SU-DHL-6 (cell line): ENCODE results near the gene APCDD1.

Experiments used
- H2AFZ ChIP-seq: fragments of 200-600 bp; sonication (generic); 2 replicates; pipeline ENCODE4 v1.6.1; 2014; ENCODE audit warnings: low read depth, mild to moderate bottlenecking, moderate library complexity, mixed read lengths, antibody characterized with exemption, low read length; ENCODE audit not compliant: severe bottlenecking
- H3F3A ChIP-seq: fragments of 200-600 bp; shearing (Covaris generic); 2 replicates; pipeline ENCODE4 v1.6.0; 2016; ENCODE audit warnings: antibody characterized with exemption, mild to moderate bottlenecking; ENCODE audit not compliant: insufficient read depth
- H3K27ac ChIP-seq: fragments of 200-600 bp; sonication (generic); 2 replicates; pipeline ENCODE4 v1.5.1; 2016; ENCODE audit warnings: low read depth, mild to moderate bottlenecking, low read length, moderate library complexity, mixed read lengths
- H3K27me3 ChIP-seq: fragments of 200-600 bp; sonication (generic), shearing (Covaris generic); 2 replicates; pipeline ENCODE4 v1.6.0; 2014; ENCODE audit warnings: mild to moderate bottlenecking, low read length
- H3K36me3 ChIP-seq: fragments of 200-600 bp; sonication (generic); 2 replicates; pipeline ENCODE4 v1.6.1; 2014; ENCODE audit warnings: mild to moderate bottlenecking, low read length, mixed read lengths
- H3K4me2 ChIP-seq: fragments of 300-600, 200-600 bp; shearing (Covaris generic), sonication (generic); 2 replicates; pipeline ENCODE4 v1.6.0; 2014; ENCODE audit warnings: low read length, low read depth, mild to moderate bottlenecking; ENCODE audit not compliant: poor library complexity, severe bottlenecking
- H3K4me3 ChIP-seq: fragments of 200-600 bp; sonication (generic); 2 replicates; pipeline ENCODE4 v1.5.1; 2014; ENCODE audit warnings: antibody characterized with exemption, low read length, mild to moderate bottlenecking, mixed read lengths; ENCODE audit not compliant: insufficient read depth, poor library complexity, severe bottlenecking
- H3K79me2 ChIP-seq: fragments of 200-600 bp; sonication (generic); 2 replicates; pipeline ENCODE4 v1.6.1; 2014; ENCODE audit warnings: mild to moderate bottlenecking, low read length, moderate library complexity; ENCODE audit not compliant: insufficient read depth
- H3K9ac ChIP-seq: fragments of 200-600 bp; sonication (generic); 2 replicates; pipeline ENCODE4 v1.7.0; 2014; ENCODE audit warnings: mild to moderate bottlenecking, low read length
- H3K9me2 ChIP-seq: fragments of 200-600 bp; sonication (generic); replicated peaks from 2 replicates; pipeline ENCODE4 v1.6.1; 2014; ENCODE audit warnings: low read length; ENCODE audit not compliant: insufficient read depth
- H3K9me3 ChIP-seq: fragments of 200-600 bp; sonication (generic); 2 replicates; pipeline ENCODE4 v1.6.1; 2014; ENCODE audit warnings: low read length, mixed read lengths; ENCODE audit not compliant: insufficient read depth
- H4K20me1 ChIP-seq: fragments of 200-600 bp; sonication (generic); 2 replicates; pipeline ENCODE4 v1.6.1; 2014; ENCODE audit warnings: low read depth, mild to moderate bottlenecking, antibody characterized with exemption, low read length, moderate library complexity, mixed read lengths
- EZH2phosphoT487 ChIP-seq: fragments of 200-600 bp; sonication (generic), shearing (Covaris generic); conservative IDR thresholded peaks from 2 replicates; pipeline ENCODE4 v1.6.1; 2018; ENCODE audit warnings: mild to moderate bottlenecking, antibody characterized with exemption, low read length, moderate library complexity, mixed read lengths
- TF ChIP-seq, protein P1 (sequence below): fragments of 200-600 bp; sonication (generic); IDR thresholded peaks from one replicate; pipeline ENCODE4 v1.5.1; 2017; ENCODE audit warnings: antibody characterized with exemption, mild to moderate bottlenecking, low read length, moderate library complexity; ENCODE audit not compliant: insufficient read depth, poor library complexity, severe bottlenecking

The APCDD1 gene

DNA sequence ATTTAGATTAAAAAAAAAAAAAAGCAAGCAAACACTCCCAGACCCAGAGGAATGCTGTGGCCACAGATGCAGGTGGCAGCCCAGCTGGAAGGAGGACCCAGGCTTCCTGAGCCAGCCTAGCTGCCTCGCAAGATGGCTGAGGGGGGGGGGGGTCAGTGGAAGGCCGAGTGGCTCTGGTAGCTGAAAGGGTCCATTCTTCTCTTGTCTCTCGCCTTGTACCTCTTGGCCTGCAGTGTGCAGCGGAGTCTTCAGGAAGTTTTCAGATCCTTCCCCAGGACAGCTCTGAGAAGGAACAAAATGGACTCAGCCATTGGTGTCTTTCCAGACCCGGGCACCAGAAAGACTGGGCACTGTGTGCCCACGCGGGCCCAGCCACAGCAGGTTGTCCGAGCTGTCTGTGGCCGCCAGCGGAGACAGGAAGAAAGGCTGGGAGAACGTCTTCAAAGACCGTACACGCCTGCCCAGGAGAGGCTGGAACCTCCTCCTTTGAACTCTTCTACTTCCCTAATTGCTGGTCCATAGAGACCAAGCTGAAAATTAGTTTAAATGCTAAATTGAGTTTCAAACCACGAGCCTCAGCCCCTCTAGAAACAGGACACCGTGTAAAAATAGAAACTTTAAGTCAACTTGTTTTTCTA is 21.3 kb downstream of the APCDD1 start:
- Histone ChIP-seq H3K36me3 (no peaks in the 10 kb centered on the region), H3K79me2 (no peaks in the 10 kb centered on the region), H3K27me3 (no peaks in the 10 kb centered on the region), H3K4me3 (no peak overlapping the region), H4K20me1 (no peaks in the 10 kb centered on the region), H3K9me2 (no peaks in the 10 kb centered on the region), H2AFZ (no peak overlapping the region), H3K4me2 (no peak overlapping the region), H3F3A (no peaks in the 10 kb centered on the region), H3K27ac (no peak overlapping the region), H3K9me3 (no peaks in the 10 kb centered on the region), H3K9ac (no peak overlapping the region)
- TF ChIP-seq, protein P1, sequence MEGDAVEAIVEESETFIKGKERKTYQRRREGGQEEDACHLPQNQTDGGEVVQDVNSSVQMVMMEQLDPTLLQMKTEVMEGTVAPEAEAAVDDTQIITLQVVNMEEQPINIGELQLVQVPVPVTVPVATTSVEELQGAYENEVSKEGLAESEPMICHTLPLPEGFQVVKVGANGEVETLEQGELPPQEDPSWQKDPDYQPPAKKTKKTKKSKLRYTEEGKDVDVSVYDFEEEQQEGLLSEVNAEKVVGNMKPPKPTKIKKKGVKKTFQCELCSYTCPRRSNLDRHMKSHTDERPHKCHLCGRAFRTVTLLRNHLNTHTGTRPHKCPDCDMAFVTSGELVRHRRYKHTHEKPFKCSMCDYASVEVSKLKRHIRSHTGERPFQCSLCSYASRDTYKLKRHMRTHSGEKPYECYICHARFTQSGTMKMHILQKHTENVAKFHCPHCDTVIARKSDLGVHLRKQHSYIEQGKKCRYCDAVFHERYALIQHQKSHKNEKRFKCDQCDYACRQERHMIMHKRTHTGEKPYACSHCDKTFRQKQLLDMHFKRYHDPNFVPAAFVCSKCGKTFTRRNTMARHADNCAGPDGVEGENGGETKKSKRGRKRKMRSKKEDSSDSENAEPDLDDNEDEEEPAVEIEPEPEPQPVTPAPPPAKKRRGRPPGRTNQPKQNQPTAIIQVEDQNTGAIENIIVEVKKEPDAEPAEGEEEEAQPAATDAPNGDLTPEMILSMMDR, result no peak
- no peak for TF ChIP-seq EZH2phosphoT487

- Histone ChIP-seq H3K79me2 (no peaks in the 10 kb centered on the region), H3K27me3 (no peaks in the 10 kb centered on the region), H3K27ac (no peak overlapping the region), H3K9ac (no peak overlapping the region), H3F3A (no peaks in the 10 kb centered on the region), H3K4me3 (no peak overlapping the region), H4K20me1 (no peaks in the 10 kb centered on the region), H3K9me2 (no peaks in the 10 kb centered on the region), H2AFZ (no peak overlapping the region), H3K4me2 (no peak overlapping the region), H3K9me3 (no peaks in the 10 kb centered on the region), H3K36me3 (no peaks in the 10 kb centered on the region)
- no peak for TF ChIP-seq EZH2phosphoT487
- TF ChIP-seq, protein P1, result no peak
Observed at GRCh38 chr18:10476338-10476791, 21.9 kb downstream of the APCDD1 start.

DNA sequence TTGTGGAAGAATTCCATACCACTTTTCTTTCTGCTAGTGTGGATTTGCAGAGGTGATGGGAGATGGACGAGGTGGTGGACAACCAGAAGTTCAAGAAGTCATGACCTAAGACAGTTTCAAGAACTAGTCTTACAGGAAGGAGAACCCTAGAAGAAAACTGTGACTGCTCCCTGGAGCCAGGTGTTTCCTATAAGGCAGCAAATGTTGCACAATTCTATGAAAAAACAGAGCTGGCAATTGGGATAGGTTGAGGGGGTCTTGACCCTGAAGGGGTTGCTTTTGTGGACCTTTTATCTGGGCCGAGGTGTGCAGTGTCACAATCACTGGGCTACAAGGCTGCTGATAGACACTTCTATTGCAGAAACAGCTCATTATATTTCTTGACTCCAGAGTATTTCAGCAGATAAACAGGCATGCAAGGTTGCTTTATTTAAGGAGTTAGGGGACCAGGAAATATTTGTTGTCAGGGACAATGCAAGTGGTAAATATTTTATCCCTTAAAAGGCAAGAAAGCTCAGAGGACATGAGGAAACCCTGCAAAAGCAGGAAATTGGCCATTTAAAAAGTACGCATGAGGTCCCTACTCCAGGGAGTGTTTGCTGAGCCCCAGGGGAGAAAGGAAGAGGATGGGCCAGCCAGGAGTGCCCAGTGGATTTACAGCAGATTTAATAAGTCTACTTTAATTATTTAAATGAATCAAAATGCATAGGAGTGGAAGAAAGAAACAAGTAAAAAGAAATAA is 22.9 kb downstream of the APCDD1 start:
- Histone ChIP-seq H3K9me2 (no peaks in the 10 kb centered on the region), H3K27me3 (no peaks in the 10 kb centered on the region), H4K20me1 (no peaks in the 10 kb centered on the region), H3K36me3 (no peaks in the 10 kb centered on the region), H3K9ac (no peak overlapping the region), H3K27ac (no peak overlapping the region), H3K4me2 (no peak overlapping the region), H3K9me3 (no peaks in the 10 kb centered on the region), H2AFZ (no peak overlapping the region), H3K4me3 (no peak overlapping the region), H3F3A (no peaks in the 10 kb centered on the region), H3K79me2 (no peaks in the 10 kb centered on the region)
- TF ChIP-seq, protein P1, result no peak
- TF ChIP-seq EZH2phosphoT487, result no peak
